Calu3 (cell line): ENCODE data around the gene BAZ2A. TPM values are rescaled to one million over a fixed set of nuclear protein-coding genes. Genes with fewer than 3 reads are reported as not detected.
"Not testable (repeated sequence)": the region's sequence is repeated elsewhere in the genome, so short reads cannot be mapped to it uniquely, and the experiment has no call there.

Experiments used
- BruUV-seq: library from RNA; stranded (reverse); fragments of 400-500 nt; replicated peaks from 2 replicates; lab custom pipeline; 2021; lab: Mats Ljungman, UMichigan
- CTCF ChIA-PET: fragments of 300-600 bp; sonication (Branson Sonifier 250); formaldehyde crosslinking; loops from one replicate; lab custom pipeline; 2022; ENCODE audit warnings: antibody characterized with exemption; lab: Charles Lee
- DNase-seq: peaks from one replicate; pipeline ENCODE4 v3.0.0; 2022
- H3K27ac Mint-ChIP-seq: one replicate; pipeline ENCODE4 v1.8.0; 2022; ENCODE audit warnings: mixed read lengths; ENCODE audit not compliant: unreplicated experiment
- H3K27me3 Mint-ChIP-seq: one replicate; pipeline ENCODE4 v1.8.0; 2022; ENCODE audit warnings: mixed read lengths; ENCODE audit not compliant: unreplicated experiment
- H3K36me3 Mint-ChIP-seq: one replicate; pipeline ENCODE4 v1.8.0; 2022; ENCODE audit warnings: mild to moderate bottlenecking, moderate library complexity, mixed read lengths; ENCODE audit not compliant: insufficient read depth, unreplicated experiment
- H3K4me1 Mint-ChIP-seq: one replicate; pipeline ENCODE4 v1.8.0; 2022; ENCODE audit warnings: mild to moderate bottlenecking, low read depth, mixed read lengths; ENCODE audit not compliant: unreplicated experiment
- H3K4me3 Mint-ChIP-seq: one replicate; pipeline ENCODE4 v1.8.0; 2022; ENCODE audit warnings: mild to moderate bottlenecking, low read depth, moderate library complexity, mixed read lengths; ENCODE audit not compliant: unreplicated experiment
- H3K9me3 Mint-ChIP-seq: one replicate; pipeline ENCODE4 v1.8.0; 2022; ENCODE audit warnings: low read depth, mixed read lengths; ENCODE audit not compliant: unreplicated experiment
- CTCF ChIP-seq: fragments of 200-600 bp; IDR thresholded peaks from one replicate; pipeline ENCODE4 v1.8.0; 2022; ENCODE audit warnings: antibody characterized with exemption; ENCODE audit not compliant: unreplicated experiment
- intact Hi-C: fragments of 100-400 bp; cut with micrococcal nuclease; formaldehyde crosslinking; loops from one replicate; pipeline ENCODE4 v1.10.0; 2022; ENCODE audit not compliant: unreplicated experiment
- total RNA-seq: library from RNA; stranded (reverse); gene quantifications from 2 replicates; pipeline ENCODE4 v1.2.3, GENCODE V29; 2022

The BAZ2A gene
- total RNA-seq, 1 experiment from 2014 or later: 158 TPM

GRCh38 chr12:56661560-56661959 is 31.4 kb upstream of the BAZ2A start:
- TF ChIP-seq CTCF: no peak
- peaks cover 8% of the 10 kb centered on the region for H3K4me1 Mint-ChIP-seq
- no peaks in the 10 kb centered on the region for H3K27me3 Mint-ChIP-seq
- BruUV-seq: no TSS peak
- no peak overlapping the region for H3K4me3 Mint-ChIP-seq
- intact Hi-C loops: no loop called here
- CTCF ChIA-PET: interaction anchor here (0.6 kb wide), 1 partner anchor 552 kb away, joined by 6 read pairs; no protein-coding TSS in a partner anchor
- peaks cover 78% of the 10 kb centered on the region for H3K36me3 Mint-ChIP-seq
- DNase-seq: no peak
- no peaks in the 10 kb centered on the region for H3K9me3 Mint-ChIP-seq
- H3K27ac Mint-ChIP-seq: peak overlapping the region; percentile 50

GRCh38 chr12:56658921-56659320 is 28.8 kb upstream of the BAZ2A start:
- TF ChIP-seq CTCF: no peak
- BruUV-seq: no TSS peak
- no peaks in the 10 kb centered on the region for H3K27me3 Mint-ChIP-seq

GRCh38 chr12:56657416-56658379 is 27.6 kb upstream of the BAZ2A start:
- Mint-ChIP-seq H3K9me3 (no peaks in the 10 kb centered on the region), H3K4me1 (peaks cover 8% of the 10 kb centered on the region), H3K27me3 (no peaks in the 10 kb centered on the region), H3K36me3 (peaks cover 44% of the 10 kb centered on the region), H3K27ac (no peak overlapping the region), H3K4me3 (no peak overlapping the region)
- TF ChIP-seq CTCF: no peak
- intact Hi-C loops: no loop called here
- no TSS peak for BruUV-seq
- no peak for DNase-seq
- CTCF ChIA-PET: no interaction called here

More at GRCh38 chr12:56658921-56659320, 28.8 kb upstream of the BAZ2A start:
- no peak for DNase-seq
- peak overlapping the region; percentile 80 for H3K27ac Mint-ChIP-seq
- H3K36me3 Mint-ChIP-seq: peaks cover 51% of the 10 kb centered on the region
- H3K4me3 Mint-ChIP-seq: no peak overlapping the region
- peaks cover 8% of the 10 kb centered on the region for H3K4me1 Mint-ChIP-seq
- H3K9me3 Mint-ChIP-seq: no peaks in the 10 kb centered on the region
- intact Hi-C loops: no loop called here
- CTCF ChIA-PET: interaction anchor here (0.6 kb wide), 1 partner anchor 24 kb away, joined by 3 read pairs; no protein-coding TSS in a partner anchor

GRCh38 chr12:56653781-56654180 is 23.7 kb upstream of the BAZ2A start:
- intact Hi-C loops, H3K36me3 Mint-ChIP-seq, DNase-seq, H3K4me3 Mint-ChIP-seq, H3K4me1 Mint-ChIP-seq, H3K9me3 Mint-ChIP-seq, BruUV-seq, H3K27me3 Mint-ChIP-seq, H3K27ac Mint-ChIP-seq: not testable (repeated sequence)
- CTCF ChIA-PET: interaction anchor here (0.6 kb wide), 1 partner anchor 18 kb away, joined by 4 read pairs; no protein-coding TSS in a partner anchor

GRCh38 chr12:56648023-56648422 is 17.9 kb upstream of the BAZ2A start:
- H3K9me3 Mint-ChIP-seq, H3K27ac Mint-ChIP-seq, BruUV-seq, intact Hi-C loops, DNase-seq, H3K27me3 Mint-ChIP-seq, H3K4me3 Mint-ChIP-seq, CTCF ChIA-PET: not testable (repeated sequence)
- H3K4me1 Mint-ChIP-seq: peaks cover 18% of the 10 kb centered on the region
- peaks cover 36% of the 10 kb centered on the region for H3K36me3 Mint-ChIP-seq
